HepG2 (cell line): ENCODE data around the gene TCAP. TPM values are rescaled to one million over a fixed set of nuclear protein-coding genes. Genes with fewer than 3 reads are reported as not detected.

Experiments used
- ATAC-seq: fragments of 200-7000 bp; cut with Tn5 transposase; 3 replicates; pipeline ENCODE4 v1.9.1; 2020; ENCODE audit warnings: mild to moderate bottlenecking, moderate library complexity
- BruUV-seq: library from RNA; stranded (reverse); fragments of 400-500 nt; replicated peaks from 2 replicates; lab custom pipeline; 2021; lab: Mats Ljungman, UMichigan
- CTCF ChIA-PET: fragments of 300-600 bp; formaldehyde crosslinking; extraction: SDS; loops from one replicate; lab custom pipeline; 2021; ENCODE audit warnings: low total read pairs, inconsistent platforms, low intra/inter-chr PET ratio; lab: Yijun Ruan, JAX
- POLR2A ChIA-PET: fragments of 350-600 bp; sonication (Branson Sonifier 250); formaldehyde crosslinking; loops from one replicate; lab custom pipeline; 2020; ENCODE audit warnings: antibody characterized with exemption, inconsistent platforms; lab: Yijun Ruan, JAX
- DNase-seq: peaks from one replicate; pipeline ENCODE4 v3.0.0-alpha.2; 2015; ENCODE audit warnings: low spot score
- FAIRE-seq: peaks from 3 replicates; lab custom pipeline; 2011; peaks lifted over from hg19 to GRCh38; lab: Jason Lieb, UNC
- H2AFZ ChIP-seq: one replicate; pipeline ENCODE4 v1.6.1; 2011; ENCODE audit warnings: low read length, inconsistent platforms
- H3K27ac ChIP-seq: fragments of 300-600 bp; 3 replicates; pipeline ENCODE4 v1.8.0; 2011; ENCODE audit warnings: mixed run types, mild to moderate bottlenecking, mixed read lengths, low read length, inconsistent platforms; ENCODE audit not compliant: insufficient read depth; ENCODE audit errors: extremely low read length
- H3K27me3 ChIP-seq, 2 experiments: fragments of 200-600 bp in 1 of 2; 2 replicates in 1 of 2; 3 replicates in 1 of 2; pipeline versions ENCODE4 v1.6.0 to v1.8.0; 2011; ENCODE audit warnings: low read length in 2 of 2, mild to moderate bottlenecking in 2 of 2, moderate library complexity in 2 of 2, inconsistent platforms in 1 of 2; ENCODE audit not compliant: insufficient read depth in 2 of 2, control insufficient read depth in 1 of 2
- H3K36me3 ChIP-seq, 2 experiments: fragments of 200-600 bp in 1 of 2; replicated peaks in 1 of 2; 2 replicates in 1 of 2; 3 replicates in 1 of 2; pipeline versions ENCODE4 v1.5.1 to v1.8.0; 2011; ENCODE audit warnings: low read length in 2 of 2, inconsistent platforms in 1 of 2; ENCODE audit not compliant: insufficient read depth in 2 of 2, control insufficient read depth in 1 of 2
- H3K4me1 ChIP-seq: 2 replicates; pipeline ENCODE4 v1.5.1; 2012; ENCODE audit warnings: low read length, inconsistent platforms; ENCODE audit not compliant: insufficient read depth
- H3K4me2 ChIP-seq: 2 replicates; pipeline ENCODE4 v1.6.0; 2011; ENCODE audit warnings: low read depth, low read length, inconsistent platforms
- H3K4me3 ChIP-seq, 3 experiments: fragments of 200-600 bp in 1 of 3; sonication (generic), shearing (Covaris generic) in 1 of 3; replicated peaks in 1 of 3; 2 replicates each; pipeline ENCODE4 v1.5.1; 2011 to 2016; ENCODE audit warnings: low read length in 3 of 3, inconsistent platforms in 2 of 3, low read depth in 2 of 3, mild to moderate bottlenecking in 2 of 3, control low read depth in 1 of 3, mixed read lengths in 1 of 3; ENCODE audit not compliant: insufficient read depth in 1 of 3
- H3K79me2 ChIP-seq: one replicate; pipeline ENCODE4 v1.6.1; 2011; ENCODE audit warnings: low read length, inconsistent platforms; ENCODE audit not compliant: insufficient read depth
- H3K9ac ChIP-seq: 2 replicates; pipeline ENCODE4 v1.6.0; 2011; ENCODE audit warnings: mild to moderate bottlenecking, low read depth, low read length, inconsistent platforms; ENCODE audit not compliant: insufficient read depth
- H3K9me3 ChIP-seq: 2 replicates; pipeline ENCODE4 v1.5.1; 2012; ENCODE audit warnings: mild to moderate bottlenecking, low read length
- H4K20me1 ChIP-seq: 2 replicates; pipeline ENCODE4 v1.6.0; 2011; ENCODE audit warnings: inconsistent platforms, mild to moderate bottlenecking, low read length, moderate library complexity; ENCODE audit not compliant: insufficient read depth
- BRF2 ChIP-seq: sonication (generic); formaldehyde crosslinking; IDR thresholded peaks from 2 replicates; pipeline ENCODE4 v1.8.1; 2022; ENCODE audit warnings: mild to moderate bottlenecking, missing genetic modification reagents
- HMG20B ChIP-seq: conservative IDR thresholded peaks from 2 replicates; pipeline ENCODE4 v1.6.1; 2016; ENCODE audit warnings: missing genetic modification reagents, missing compliant biosample characterization
- MLLT10 ChIP-seq: sonication (generic); formaldehyde crosslinking; IDR thresholded peaks from 2 replicates; pipeline ENCODE4 v1.4.0; 2020; ENCODE audit warnings: missing genetic modification reagents
- MXD1 ChIP-seq: sonication (generic); formaldehyde crosslinking; IDR thresholded peaks from 2 replicates; pipeline ENCODE4 v1.4.0; 2020; ENCODE audit warnings: mild to moderate bottlenecking, missing genetic modification reagents
- MXD4 ChIP-seq: IDR thresholded peaks from 2 replicates; pipeline ENCODE4 v1.6.1; 2016; ENCODE audit warnings: mild to moderate bottlenecking, missing biosample characterization, missing genetic modification reagents
- PAX8 ChIP-seq: sonication (generic); formaldehyde crosslinking; IDR thresholded peaks from 2 replicates; pipeline ENCODE4 v1.8.0; 2022; ENCODE audit warnings: mild to moderate bottlenecking, missing genetic modification reagents, borderline replicate concordance
- PHB2 ChIP-seq: fragments of 450-650 bp; IDR thresholded peaks from 2 replicates; pipeline ENCODE4 v1.6.1; 2018; ENCODE audit not compliant: partially characterized antibody
- PHF21A ChIP-seq: sonication (generic); formaldehyde crosslinking; IDR thresholded peaks from 2 replicates; pipeline ENCODE4 v1.5.0; 2020; ENCODE audit warnings: mild to moderate bottlenecking, missing genetic modification reagents
- POLR2G ChIP-seq: fragments of 200-400 bp; formaldehyde crosslinking; IDR thresholded peaks from 2 replicates; pipeline ENCODE4 v1.6.1; 2018; ENCODE audit warnings: mild to moderate bottlenecking, low read depth, low read length, moderate library complexity
- REPIN1 ChIP-seq: sonication (generic); formaldehyde crosslinking; IDR thresholded peaks from 2 replicates; pipeline ENCODE4 v1.8.0; 2022; ENCODE audit warnings: missing genetic modification reagents, low read depth, mild to moderate bottlenecking, borderline replicate concordance
- ZNF598 ChIP-seq: sonication (generic); formaldehyde crosslinking; IDR thresholded peaks from 2 replicates; pipeline ENCODE4 v1.5.1; 2020; ENCODE audit warnings: mild to moderate bottlenecking, missing genetic modification reagents, borderline replicate concordance
- ZNF839 ChIP-seq: sonication (generic); formaldehyde crosslinking; IDR thresholded peaks from 2 replicates; pipeline ENCODE4 v1.4.0; 2020; ENCODE audit warnings: missing genetic modification reagents, mild to moderate bottlenecking, borderline replicate concordance
- WGBS: methylation state at CpG from one replicate; pipeline ENCODE4 v1.1.6; 2017; ENCODE audit warnings: low lambda C conversion rate; 5-methylcytosine and 5-hydroxymethylcytosine counted together
- in situ Hi-C: cut with HindIII; loops from 2 replicates; pipeline ENCODE4 v1.10.0; 2017; ENCODE audit warnings: low pct_unique_long_range_greater_than_20kb; ENCODE audit not compliant: extremely low pct_ligation_motif_present
- intact Hi-C: fragments of 100-400 bp; cut with micrococcal nuclease; formaldehyde crosslinking; loops from one replicate; pipeline ENCODE4 v1.10.0; 2022; ENCODE audit not compliant: unreplicated experiment
- polyA plus RNA-seq, 8 experiments: library from polyadenylated mRNA; depleted of rRNA in 3 of 8; stranded (reverse) in 7 of 8; unstranded in 1 of 8; fragments of >200 nt; fragmentation: Illumina TruSeq in 4 of 8; extraction: Trizol in 4 of 8; gene quantifications; 2 replicates each; pipeline versions ENCODE4 v1.2.1 to v1.2.3, GENCODE V29; 2011 to 2016; ENCODE audit warnings: low read depth in 4 of 8, missing spikeins in 1 of 8, mixed read lengths in 1 of 8; ENCODE audit not compliant: insufficient read depth in 1 of 8
- total RNA-seq, 5 experiments: library from RNA; depleted of rRNA; stranded (reverse); fragments of >200 nt; fragmentation: Illumina TruSeq; extraction: Trizol; gene quantifications; 2 replicates each; pipeline ENCODE4 v1.2.3, GENCODE V29; 2016; ENCODE audit warnings: low read depth in 1 of 5
- TF ChIP-seq, protein P1 (sequence below): sonication (generic); formaldehyde crosslinking; IDR thresholded peaks from 2 replicates; pipeline ENCODE4 v1.4.0; 2020; ENCODE audit warnings: mild to moderate bottlenecking, missing genetic modification reagents
- TF ChIP-seq, protein P2 (sequence below): sonication (generic); formaldehyde crosslinking; IDR thresholded peaks from 2 replicates; pipeline ENCODE4 v1.8.1; 2023; ENCODE audit warnings: mild to moderate bottlenecking, moderate library complexity, missing genetic modification reagents

Gene TCAP
- total and polyA plus RNA-seq, 2 of the 13 experiments (the other 11 are each of a cell fraction or from before 2014, with no cell fraction given): 0.24 to 0.65 TPM

- FAIRE-seq (peak; percentile 81), ATAC-seq (peak; percentile 69), DNase-seq (peak; percentile 67)
- Histone ChIP-seq H3K4me2 (peak overlapping the region; percentile 95), H4K20me1 (no peaks in the 10 kb centered on the region), H3K9me3 (no peaks in the 10 kb centered on the region), H3K27me3 (peaks cover 9 to 38% of the 10 kb centered on the region in 2 experiments), H2AFZ (peak overlapping the region; percentile 83), H3K27ac (no peak overlapping the region), H3K79me2 (no peaks in the 10 kb centered on the region), H3K9ac (peak overlapping the region; percentile 60; the same call in 1 of the 2 replicates), H3K36me3 (no peaks in the 10 kb centered on the region), H3K4me3 (peak overlapping the region; percentile 19 to 69 (median 47); a peak in 5 of 6 replicates), H3K4me1 (peaks cover 80% of the 10 kb centered on the region)
- 30% methylated on average over 16 of the region's 19 CpGs for WGBS
- TSS peak; percentile 50 for BruUV-seq
- intact Hi-C loops (loop anchor here (1.0 to 5.0 kb wide), 2 partner anchors 46 to 80 kb away; no protein-coding TSS in a partner anchor), in situ Hi-C loops (loop anchor here (5.0 kb wide), 2 partner anchors 50 to 80 kb away; no protein-coding TSS in a partner anchor)
- ChIA-PET POLR2A (interaction anchor here (0.6 to 9.4 kb wide), 12 partner anchors 16 to 428 kb away, joined by 3 to 96 read pairs (median 6); partner anchors contain the start of genes ERBB2, GRB7, MIEN1 and PGAP3), CTCF (interaction anchor here (1.2 to 8.5 kb wide), 6 partner anchors 37 to 124 kb away, joined by 4 to 136 read pairs (median 9); partner anchors contain the start of gene MIEN1)
- TF ChIP-seq ZNF598 (peak; percentile 85), BRF2 (CRISPR knock-in tag) (no peak), PHF21A (CRISPR knock-in tag) (no peak), REPIN1 (CRISPR knock-in tag) (peak; percentile 29; the same call in 1 of the 2 replicates), PHB2 (no peak), PAX8 (CRISPR knock-in tag) (0 out of 2 replicates have a peak, but pooled peaks have one; percentile 89), POLR2G (no peak; the same call in 1 of the 2 replicates), MXD1 (CRISPR knock-in tag) (peak; percentile 71; the same call in 1 of the 2 replicates), MLLT10 (CRISPR knock-in tag) (no peak), MXD4 (peak; percentile 62; the same call in 1 of the 2 replicates), ZNF839 (CRISPR knock-in tag) (peak; percentile 62; the same call in 1 of the 2 replicates), HMG20B (CRISPR knock-in tag) (no peak)
- TF ChIP-seq, protein P1, sequence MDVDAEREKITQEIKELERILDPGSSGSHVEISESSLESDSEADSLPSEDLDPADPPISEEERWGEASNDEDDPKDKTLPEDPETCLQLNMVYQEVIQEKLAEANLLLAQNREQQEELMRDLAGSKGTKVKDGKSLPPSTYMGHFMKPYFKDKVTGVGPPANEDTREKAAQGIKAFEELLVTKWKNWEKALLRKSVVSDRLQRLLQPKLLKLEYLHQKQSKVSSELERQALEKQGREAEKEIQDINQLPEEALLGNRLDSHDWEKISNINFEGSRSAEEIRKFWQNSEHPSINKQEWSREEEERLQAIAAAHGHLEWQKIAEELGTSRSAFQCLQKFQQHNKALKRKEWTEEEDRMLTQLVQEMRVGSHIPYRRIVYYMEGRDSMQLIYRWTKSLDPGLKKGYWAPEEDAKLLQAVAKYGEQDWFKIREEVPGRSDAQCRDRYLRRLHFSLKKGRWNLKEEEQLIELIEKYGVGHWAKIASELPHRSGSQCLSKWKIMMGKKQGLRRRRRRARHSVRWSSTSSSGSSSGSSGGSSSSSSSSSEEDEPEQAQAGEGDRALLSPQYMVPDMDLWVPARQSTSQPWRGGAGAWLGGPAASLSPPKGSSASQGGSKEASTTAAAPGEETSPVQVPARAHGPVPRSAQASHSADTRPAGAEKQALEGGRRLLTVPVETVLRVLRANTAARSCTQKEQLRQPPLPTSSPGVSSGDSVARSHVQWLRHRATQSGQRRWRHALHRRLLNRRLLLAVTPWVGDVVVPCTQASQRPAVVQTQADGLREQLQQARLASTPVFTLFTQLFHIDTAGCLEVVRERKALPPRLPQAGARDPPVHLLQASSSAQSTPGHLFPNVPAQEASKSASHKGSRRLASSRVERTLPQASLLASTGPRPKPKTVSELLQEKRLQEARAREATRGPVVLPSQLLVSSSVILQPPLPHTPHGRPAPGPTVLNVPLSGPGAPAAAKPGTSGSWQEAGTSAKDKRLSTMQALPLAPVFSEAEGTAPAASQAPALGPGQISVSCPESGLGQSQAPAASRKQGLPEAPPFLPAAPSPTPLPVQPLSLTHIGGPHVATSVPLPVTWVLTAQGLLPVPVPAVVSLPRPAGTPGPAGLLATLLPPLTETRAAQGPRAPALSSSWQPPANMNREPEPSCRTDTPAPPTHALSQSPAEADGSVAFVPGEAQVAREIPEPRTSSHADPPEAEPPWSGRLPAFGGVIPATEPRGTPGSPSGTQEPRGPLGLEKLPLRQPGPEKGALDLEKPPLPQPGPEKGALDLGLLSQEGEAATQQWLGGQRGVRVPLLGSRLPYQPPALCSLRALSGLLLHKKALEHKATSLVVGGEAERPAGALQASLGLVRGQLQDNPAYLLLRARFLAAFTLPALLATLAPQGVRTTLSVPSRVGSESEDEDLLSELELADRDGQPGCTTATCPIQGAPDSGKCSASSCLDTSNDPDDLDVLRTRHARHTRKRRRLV (CRISPR knock-in tag): no peak
- TF ChIP-seq, protein P2, sequence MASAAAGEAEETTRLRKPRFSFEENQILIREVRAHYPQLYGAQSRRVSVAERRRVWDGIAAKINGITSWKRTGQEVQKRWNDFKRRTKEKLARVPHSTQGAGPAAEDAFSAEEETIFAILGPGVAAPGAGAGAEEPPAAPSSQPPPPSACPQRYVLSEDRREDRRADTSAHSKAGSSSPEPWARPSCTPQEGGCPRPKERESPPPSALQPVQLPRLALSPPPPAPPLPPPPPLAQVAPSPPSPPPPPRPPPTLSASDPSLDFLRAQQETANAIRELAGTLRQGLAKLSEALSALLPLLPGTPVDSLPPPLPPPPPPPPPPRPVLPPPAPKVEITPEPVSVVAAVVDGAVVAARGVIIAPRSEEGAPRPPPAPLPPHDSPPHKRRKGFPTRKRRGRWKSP (CRISPR knock-in tag): no peak
Observed at GRCh38 chr17:39671651-39672521, 6.7 kb downstream of the TCAP start.
